Retina (tissue), 1 donor: ENCODE measurements around the gene DNAJC5.

Experiments
- DNase-seq: peaks from one replicate; pipeline ENCODE4 v3.0.0-alpha.2; 2016

DNAJC5 gene

GRCh38 chr20:63942250-63942951, 47.5 kb downstream of the DNAJC5 start:
- no peak for DNase-seq

GRCh38 chr20:63942969-63943807, 48.3 kb downstream of the DNAJC5 start:
- DNase-seq, result no peak

- no peak for DNase-seq
Measured at GRCh38 chr20:63943808-63944077, 48.8 kb downstream of the DNAJC5 start.

- no peak for DNase-seq
Measured at GRCh38 chr20:63944078-63944941, 49.4 kb downstream of the DNAJC5 start.

- no peak for DNase-seq
Measured at GRCh38 chr20:63945031-63945658, 50.2 kb downstream of the DNAJC5 start.

- no peak for DNase-seq
Measured at GRCh38 chr20:63945921-63946920, 51.3 kb downstream of the DNAJC5 start.

- no peak for DNase-seq
Measured at GRCh38 chr20:63946986-63947637, 52.2 kb downstream of the DNAJC5 start.

- DNase-seq, result peak; percentile 37
Measured at GRCh38 chr20:63947638-63948456, 52.9 kb downstream of the DNAJC5 start.

GRCh38 chr20:63950701-63951397, 55.9 kb downstream of the DNAJC5 start:
- DNase-seq, result peak; percentile 38

GRCh38 chr20:63951398-63952209, 56.7 kb downstream of the DNAJC5 start:
- DNase-seq, result no peak

GRCh38 chr20:63952210-63952535, 57.2 kb downstream of the DNAJC5 start:
- no peak for DNase-seq

- DNase-seq, result no peak
Measured at GRCh38 chr20:63952769-63953168, 57.8 kb downstream of the DNAJC5 start.

GRCh38 chr20:63953764-63954429, 59.0 kb downstream of the DNAJC5 start:
- DNase-seq, result no peak

- DNase-seq, result peak; percentile 66
Measured at GRCh38 chr20:63955281-63955826, 60.4 kb downstream of the DNAJC5 start.

GRCh38 chr20:63955827-63956663, 61.1 kb downstream of the DNAJC5 start, which contains the start of gene UCKL1:
TSS of gene UCKL1 (minus strand) at chr20:63956416. CDS start at chr20:63956372, 44 bp downstream.
- DNase-seq, result peak; percentile 94

GRCh38 chr20:63956664-63957003, 61.7 kb downstream of the DNAJC5 start:
- DNase-seq, result no peak
